SHP77 (cell line): Measurements from ENCODE around the gene NEURL1.
"Not testable (repeated sequence)": the region's sequence is repeated elsewhere in the genome, so short reads cannot be mapped to it uniquely, and the experiment has no call there.

Experiments used
- DNase-seq, 2 experiments: peaks; one replicate each; lab custom pipeline; 2025; lab: John Stamatoyannopoulos, UW

NEURL1 gene

GRCh38 chr10:103514244-103514643, 20.7 kb downstream of the NEURL1 start:
- DNase-seq: no peak

GRCh38 chr10:103517234-103518085, 24.0 kb downstream of the NEURL1 start:
- DNase-seq: no peak

GRCh38 chr10:103519798-103520197, 26.3 kb downstream of the NEURL1 start:
- no peak for DNase-seq

GRCh38 chr10:103522006-103522405, 28.5 kb downstream of the NEURL1 start:
- not testable (repeated sequence) for DNase-seq

GRCh38 chr10:103523683-103524082, 30.2 kb downstream of the NEURL1 start:
- DNase-seq: no peak

GRCh38 chr10:103525901-103526300, 32.4 kb downstream of the NEURL1 start:
- DNase-seq: no peak

GRCh38 chr10:103527476-103527875, 34.0 kb downstream of the NEURL1 start:
- DNase-seq: not testable (repeated sequence)

- DNase-seq: no peak
Measured at GRCh38 chr10:103528549-103528948, 35.0 kb downstream of the NEURL1 start.

GRCh38 chr10:103529539-103529938, 36.0 kb downstream of the NEURL1 start:
- DNase-seq: no peak

GRCh38 chr10:103533827-103534226, 40.3 kb downstream of the NEURL1 start:
- no peak for DNase-seq

GRCh38 chr10:103534621-103535498, 41.4 kb downstream of the NEURL1 start:
- DNase-seq: no peak

GRCh38 chr10:103535595-103535994, 42.1 kb downstream of the NEURL1 start:
- DNase-seq: no peak

- no peak for DNase-seq
Measured at GRCh38 chr10:103539751-103540150, 46.2 kb downstream of the NEURL1 start.

GRCh38 chr10:103540722-103541121, 47.2 kb downstream of the NEURL1 start:
- no peak for DNase-seq

GRCh38 chr10:103541616-103542015, 48.1 kb downstream of the NEURL1 start:
- DNase-seq: no peak

GRCh38 chr10:103542764-103543616, 49.5 kb downstream of the NEURL1 start:
- DNase-seq: peak; percentile 60 to 69

GRCh38 chr10:103543617-103544525, 50.4 kb downstream of the NEURL1 start:
- no peak for DNase-seq

GRCh38 chr10:103544657-103545310, 51.3 kb downstream of the NEURL1 start:
- DNase-seq: no peak

- DNase-seq: no peak
Measured at GRCh38 chr10:103545366-103545765, 51.9 kb downstream of the NEURL1 start.

GRCh38 chr10:103545771-103546281, 52.3 kb downstream of the NEURL1 start:
- DNase-seq: peak; percentile 48 to 53
